HG02870 (cell line): ENCODE data around the gene STMP1.
"Not testable (repeated sequence)": the region's sequence is repeated elsewhere in the genome, so short reads cannot be mapped to it uniquely, and the experiment has no call there.

ENCODE experiments used
- ATAC-seq: cut with Tn5 transposase; IDR thresholded peaks from one replicate; pipeline ENCODE4 v1.9.1; 2021; ENCODE audit warnings: mild to moderate bottlenecking, moderate library complexity; ENCODE audit not compliant: unreplicated experiment

Gene STMP1

DNA sequence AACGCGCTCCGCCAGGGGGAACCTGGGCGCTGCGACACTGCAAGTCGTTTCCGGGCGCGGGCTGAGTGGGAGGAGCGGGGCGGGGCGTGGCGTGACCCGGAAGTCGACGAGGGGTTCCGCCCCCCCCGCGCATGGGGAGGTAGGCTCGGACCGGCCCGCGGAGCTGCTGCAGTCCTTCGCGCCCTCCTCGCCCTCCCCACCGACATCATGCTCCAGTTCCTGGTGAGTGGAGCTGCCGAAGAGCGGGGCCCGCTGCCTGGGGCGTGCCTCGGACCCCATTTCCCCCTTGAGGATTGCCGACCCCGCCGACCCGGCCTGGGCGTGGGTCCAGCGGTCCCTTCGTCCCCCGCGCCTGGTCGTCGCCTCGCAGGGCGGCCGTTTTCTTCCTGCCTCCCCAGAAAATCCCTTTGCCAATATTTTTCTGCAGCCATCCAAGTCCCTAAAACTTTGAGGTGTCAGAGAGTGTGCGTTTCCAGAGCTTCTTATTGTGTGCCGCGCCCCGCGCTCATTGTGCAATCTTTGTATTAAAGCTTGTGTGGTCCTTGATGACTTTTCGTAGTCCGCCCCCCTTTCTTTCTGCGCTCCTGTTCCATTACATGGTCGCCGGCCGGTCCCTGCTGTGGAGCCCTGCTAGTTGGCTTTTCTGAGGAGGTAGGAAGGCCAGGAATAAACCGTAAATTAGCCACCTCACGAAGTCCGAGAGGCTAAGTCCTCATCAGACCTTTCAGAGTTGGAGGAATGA is at the start of gene STMP1:
Gene STMP1 (plus strand): TSS at position 142 of the 742 bp plus-strand sequence.
- ATAC-seq: peak; percentile 85

DNA sequence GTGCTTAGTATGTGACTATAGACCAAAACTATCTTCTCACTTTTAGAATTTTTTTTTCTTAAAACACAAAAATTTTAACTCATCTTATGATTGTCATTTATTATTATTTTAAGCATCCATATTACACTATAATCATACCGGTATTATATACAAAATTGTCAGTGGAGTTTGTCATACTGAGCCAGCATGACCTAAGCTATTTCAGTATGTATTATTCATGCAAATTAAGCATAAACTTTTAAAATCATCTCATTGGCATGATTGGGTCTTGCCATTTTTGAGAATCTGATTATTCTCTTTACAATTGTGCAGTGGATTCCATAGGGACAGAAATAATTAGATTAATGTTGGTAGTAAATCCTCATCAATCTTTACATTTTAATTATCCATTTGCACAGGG is 46.2 kb upstream of the STMP1 start:
- ATAC-seq: no peak

DNA sequence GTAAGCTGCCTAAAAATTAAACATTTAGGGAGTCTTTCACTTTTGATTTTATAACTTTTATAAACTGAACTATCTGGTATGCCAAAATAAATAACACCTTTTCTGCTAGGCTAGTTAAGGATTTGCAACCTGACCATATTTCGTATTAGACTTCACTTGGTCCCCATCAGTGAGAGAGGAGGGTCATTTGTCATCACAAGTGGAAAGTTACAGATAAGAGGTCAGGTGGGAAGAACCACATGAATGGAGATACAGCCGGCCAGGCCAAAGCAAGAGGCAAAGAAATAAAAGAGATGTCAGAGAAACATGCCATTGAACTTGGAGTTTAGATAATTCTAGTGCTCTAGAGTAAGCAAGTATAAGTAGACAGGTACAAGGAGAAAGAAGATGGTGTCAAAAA is 44.5 kb upstream of the STMP1 start:
- no peak for ATAC-seq

DNA sequence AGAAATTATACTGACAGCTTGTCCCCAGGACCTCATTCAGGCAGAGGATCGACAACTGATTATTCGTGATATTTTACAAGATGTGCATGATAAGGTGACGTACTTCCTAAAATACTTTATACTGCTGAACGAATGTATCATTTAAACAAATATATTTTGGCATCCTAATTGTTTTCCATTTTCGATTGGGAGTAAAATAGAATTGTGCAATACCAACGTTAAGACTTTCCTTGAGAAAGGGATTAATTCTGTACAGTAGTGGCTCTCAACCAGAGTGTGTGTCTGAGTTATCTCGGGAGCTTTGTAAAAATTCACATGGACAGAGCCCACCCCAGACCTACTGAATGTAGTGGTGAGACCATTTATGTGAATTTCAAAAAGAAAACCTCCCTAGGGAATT is 43.8 kb upstream of the STMP1 start:
- ATAC-seq: no peak

DNA sequence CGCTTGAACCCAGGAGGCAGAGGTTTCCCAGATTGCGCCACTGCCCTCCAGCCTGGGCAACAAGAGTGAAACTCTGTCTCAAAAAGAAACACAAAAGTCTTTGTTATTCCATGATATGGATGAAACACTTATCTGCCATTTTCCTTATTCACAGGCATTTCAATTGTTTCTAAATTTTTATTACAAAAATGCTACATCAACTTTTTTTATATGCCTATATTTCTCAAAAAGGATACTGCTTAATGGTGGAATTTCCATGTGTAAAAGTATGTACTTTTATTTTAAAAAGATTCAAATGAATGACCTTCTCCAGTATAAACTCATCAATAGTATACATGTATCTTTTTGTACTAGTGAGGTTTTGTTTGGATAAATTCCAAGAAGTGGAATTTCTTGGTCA is 41.9 kb upstream of the STMP1 start:
- no peak for ATAC-seq

GRCh38 chr7:135620980-135621850 is 41.1 kb upstream of the STMP1 start:
- ATAC-seq: no peak

GRCh38 chr7:135634191-135634878 is 28.0 kb upstream of the STMP1 start:
- ATAC-seq: no peak

- not testable (repeated sequence) for ATAC-seq
Measured at GRCh38 chr7:135639690-135640089, 22.6 kb upstream of the STMP1 start.

- no peak for ATAC-seq
Measured at GRCh38 chr7:135644154-135644553, 18.2 kb upstream of the STMP1 start.

GRCh38 chr7:135644729-135645128 is 17.6 kb upstream of the STMP1 start:
- ATAC-seq: no peak

DNA sequence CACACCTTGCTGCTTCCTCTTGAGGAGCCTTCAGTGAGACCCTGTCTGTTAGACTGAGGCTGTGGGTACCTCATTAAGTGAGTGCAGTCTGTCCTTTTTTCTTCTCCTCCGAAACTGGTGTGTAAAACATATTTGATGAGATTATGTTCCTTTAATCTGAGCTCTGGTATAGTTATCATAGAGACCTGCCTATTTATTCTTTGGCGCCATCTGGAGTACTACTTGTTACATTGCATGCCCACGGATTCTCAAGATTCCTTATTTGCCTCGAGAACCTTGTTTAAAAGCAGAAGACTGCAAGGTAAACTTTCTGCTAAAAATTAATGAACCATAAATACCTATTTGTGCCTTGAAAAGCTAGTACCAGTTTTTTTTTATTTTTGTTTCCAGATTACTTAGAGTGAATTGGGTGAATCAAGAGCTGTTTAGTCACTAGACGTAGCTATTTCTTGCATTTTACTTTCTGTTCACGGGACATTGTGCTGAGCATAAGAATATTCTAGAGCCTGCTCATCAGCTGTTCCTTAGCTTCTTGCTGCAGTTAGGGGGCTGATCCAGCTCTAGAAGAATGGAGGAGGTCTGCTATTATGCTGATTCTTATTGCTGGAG is 16.9 kb upstream of the STMP1 start:
- ATAC-seq: no peak

DNA sequence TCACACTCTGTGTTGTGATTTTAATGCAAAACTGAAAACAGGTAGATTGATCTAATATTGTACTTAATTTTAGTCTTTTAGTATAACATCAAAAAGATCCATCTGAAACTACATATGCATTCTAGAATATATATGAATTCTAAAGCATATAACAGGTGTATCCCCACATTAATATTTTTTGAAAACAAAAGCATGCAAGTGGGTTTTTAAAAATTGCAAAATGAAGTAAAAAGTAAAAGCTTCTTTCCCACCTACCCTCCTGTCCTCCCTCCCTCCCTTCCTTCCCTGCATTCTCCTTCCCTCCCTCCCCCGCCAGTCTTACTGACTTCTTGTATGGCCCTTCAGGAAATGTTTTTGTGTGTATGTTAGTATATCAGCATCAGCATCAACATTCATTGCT is 14.6 kb upstream of the STMP1 start:
- ATAC-seq: no peak

GRCh38 chr7:135648235-135648634 is 14.1 kb upstream of the STMP1 start:
- no peak for ATAC-seq

GRCh38 chr7:135650831-135651573 is 11.3 kb upstream of the STMP1 start:
- ATAC-seq: no peak

DNA sequence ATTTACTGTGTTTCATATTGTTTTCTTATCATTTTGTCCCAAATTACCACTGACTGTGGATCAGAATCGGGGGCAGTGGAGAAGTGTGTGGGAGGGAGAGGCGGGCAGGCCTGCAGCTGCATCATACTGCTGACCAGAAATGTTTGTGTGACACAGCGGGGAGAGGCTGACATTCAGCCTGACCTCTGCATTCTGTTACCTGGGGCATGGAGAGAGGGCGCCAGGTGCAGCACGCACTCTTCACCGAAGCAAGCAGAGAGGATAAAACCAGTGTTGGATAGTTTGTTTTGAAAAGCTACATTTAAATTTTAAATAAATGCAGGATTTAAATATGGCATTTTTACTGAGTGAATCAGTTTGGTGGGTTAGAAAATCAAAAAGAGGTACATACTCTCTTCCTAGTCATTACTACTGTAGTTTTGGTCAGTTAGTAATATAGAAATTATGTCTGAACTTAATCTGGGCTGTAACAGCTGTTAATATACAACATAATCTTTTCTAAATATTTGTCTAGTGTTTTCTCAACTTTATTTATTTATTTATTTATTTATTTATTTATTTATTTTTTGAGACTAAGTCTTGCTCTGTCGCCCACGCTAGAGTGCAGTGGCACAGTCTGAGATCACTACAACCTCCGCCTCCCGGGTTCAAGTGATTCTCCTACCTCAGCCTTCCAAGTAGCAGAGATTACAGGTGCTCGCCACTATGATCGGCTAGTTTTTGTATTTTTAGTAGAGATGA is 8.8 kb upstream of the STMP1 start:
- ATAC-seq: no peak

DNA sequence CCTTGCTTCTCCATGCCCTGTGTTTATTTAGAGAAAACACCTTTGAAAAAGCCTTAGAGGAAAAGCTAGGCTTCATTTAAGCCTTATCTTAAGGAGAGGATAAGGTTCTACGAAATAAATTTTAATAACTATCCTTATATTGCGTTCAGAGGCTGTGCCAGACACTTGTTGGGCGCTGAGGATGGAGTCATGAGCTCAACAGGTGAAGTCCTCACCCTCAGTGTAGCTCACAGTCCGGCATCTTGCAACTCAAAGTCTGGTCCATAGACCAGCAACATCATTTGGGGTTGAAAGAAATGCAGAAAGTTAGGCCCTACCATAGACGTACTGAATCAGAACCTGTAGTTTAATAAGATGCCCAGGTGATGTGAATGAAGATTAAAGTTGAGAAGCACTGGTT is 3.8 kb upstream of the STMP1 start:
- no peak for ATAC-seq

DNA sequence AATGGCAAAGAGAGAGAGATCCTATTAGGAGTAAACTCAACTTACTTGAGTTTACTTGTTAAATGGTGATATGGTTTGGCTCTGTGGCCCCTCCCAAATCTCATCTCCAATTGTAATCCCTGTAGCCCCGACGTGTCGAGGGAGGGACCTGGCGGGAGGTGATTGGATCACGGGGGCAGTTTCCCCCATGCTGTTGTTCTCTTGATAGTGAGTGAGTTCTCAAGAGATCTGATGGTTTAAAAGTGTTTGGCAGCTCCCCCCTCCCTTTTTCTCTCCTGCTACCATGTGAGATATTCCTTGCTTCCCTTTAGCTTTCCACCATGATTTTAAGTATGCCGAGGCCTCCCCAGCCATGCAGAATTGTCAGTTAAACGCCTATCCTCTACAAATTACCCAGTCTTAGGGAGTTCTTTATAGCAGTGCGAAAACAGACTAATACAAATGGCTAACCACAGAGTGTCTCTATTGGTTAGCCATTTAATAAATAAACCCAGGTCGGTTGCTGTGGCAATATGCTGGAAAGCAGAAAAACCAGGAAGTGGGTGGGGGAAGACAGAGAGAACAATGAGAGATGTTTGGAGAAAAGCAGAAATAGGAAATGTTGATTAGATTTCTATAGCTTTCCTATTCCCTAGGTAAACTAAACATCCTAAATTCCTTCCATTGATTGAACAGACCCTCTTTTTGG is 3.0 kb upstream of the STMP1 start:
- ATAC-seq: no peak

DNA sequence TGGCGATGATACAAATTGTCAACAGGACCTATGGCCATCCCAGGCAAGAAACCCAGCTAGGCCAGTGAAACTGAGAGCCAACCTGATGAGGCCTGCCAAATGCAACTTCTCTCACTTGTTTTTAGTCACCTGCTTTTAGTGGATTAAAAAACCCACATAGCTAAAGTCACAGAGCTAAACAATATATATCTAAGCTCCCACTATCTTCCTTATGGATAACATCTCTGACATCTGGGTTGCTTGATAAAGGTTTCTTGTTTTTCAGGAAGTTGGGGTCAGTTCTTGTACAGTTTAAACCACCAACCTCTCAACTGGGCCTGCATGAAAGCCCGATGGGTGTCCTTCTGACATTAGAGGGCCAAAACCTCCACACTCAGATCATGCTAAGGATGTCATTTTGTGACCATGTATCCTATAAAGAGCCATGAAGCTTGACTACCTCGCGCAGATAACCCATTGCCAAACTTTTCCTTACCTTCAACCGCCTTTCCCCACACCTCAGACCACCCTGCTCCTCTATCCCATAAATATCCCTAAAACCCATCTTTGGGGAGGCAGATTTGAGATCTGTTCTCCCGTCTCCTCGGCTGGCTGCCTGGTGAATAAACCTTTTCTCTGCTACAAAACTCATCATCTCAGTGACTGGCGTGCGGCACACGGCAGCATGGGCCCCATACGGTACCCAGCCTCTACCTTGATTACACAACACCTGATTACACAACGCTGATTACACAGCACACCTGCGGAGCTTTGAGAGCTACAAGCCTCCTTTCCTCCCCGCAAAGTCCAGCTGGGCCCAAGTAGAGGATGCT is 797 bp upstream of the STMP1 start:
- peak; percentile 1 for ATAC-seq

GRCh38 chr7:135662123-135662372 is 266 bp upstream of the STMP1 start:
- ATAC-seq: no peak
